Gastroesophageal sphincter (tissue), 4 donors: Measurements from ENCODE around the gene PCLO. TPM values are rescaled to one million over a fixed set of nuclear protein-coding genes. Genes with fewer than 3 reads are reported as not detected.

Experiments
- ATAC-seq: fragments of 150-250 bp; one replicate; pipeline ENCODE4 v1.9.1; 2016; ENCODE audit warnings: mild to moderate bottlenecking, moderate library complexity
- H3K27ac ChIP-seq, 4 donors: fragments of 200-600 bp; sonication (generic) in 3 of 4; 1 replicate in 3 of 4; 2 replicates in 1 of 4; pipeline ENCODE4 v1.5.1; 2016 to 2019
- H3K27me3 ChIP-seq: fragments of 200-600 bp; sonication (generic); one replicate; pipeline ENCODE4 v1.5.1; 2019
- H3K36me3 ChIP-seq, 2 donors: fragments of 200-600 bp; sonication (generic); one replicate each; pipeline ENCODE4 v1.5.1; 2019; ENCODE audit warnings: control low read depth in 1 of 2
- H3K4me1 ChIP-seq, 3 donors: fragments of 200-600 bp; sonication (generic); 1 replicate in 2 of 3; 2 replicates in 1 of 3; pipeline ENCODE4 v1.5.1; 2016 to 2019; ENCODE audit warnings: control low read depth in 2 of 3
- H3K4me3 ChIP-seq, 2 donors: fragments of 200-600 bp; sonication (generic); one replicate each; pipeline ENCODE4 v1.5.1; 2019; ENCODE audit warnings: mild to moderate bottlenecking in 1 of 2, moderate library complexity in 1 of 2
- H3K9me3 ChIP-seq, 3 donors: fragments of 200-600 bp; sonication (generic); one replicate each; pipeline ENCODE4 v1.5.1; 2017 to 2019; ENCODE audit warnings: control low read depth in 2 of 3
- CTCF ChIP-seq, 4 experiments: fragments of 200-600 bp in 2 of 4; fragments of 450-650 bp in 2 of 4; sonication (generic) in 1 of 4; IDR thresholded peaks; one replicate each; pipeline ENCODE4 v1.5.1; 2017 to 2019; ENCODE audit warnings: antibody characterized with exemption in 4 of 4, mild to moderate bottlenecking in 2 of 4, moderate library complexity in 2 of 4
- EP300 ChIP-seq: sonication (generic); formaldehyde crosslinking; IDR thresholded peaks from one replicate; pipeline ENCODE4 v1.6.1; 2017; ENCODE audit warnings: antibody characterized with exemption, mild to moderate bottlenecking
- POLR2A ChIP-seq, 2 donors: fragments of 450-650 bp; IDR thresholded peaks; one replicate each; pipeline ENCODE4 v1.6.1; 2017; ENCODE audit warnings: antibody characterized with exemption in 2 of 2, mild to moderate bottlenecking in 2 of 2, moderate library complexity in 1 of 2
- POLR2AphosphoS5 ChIP-seq: sonication (generic); formaldehyde crosslinking; IDR thresholded peaks from one replicate; pipeline ENCODE4 v1.6.1; 2017; ENCODE audit warnings: antibody characterized with exemption
- WGBS, 2 donors: methylation state at CpG; one replicate each; pipeline ENCODE4 v1.1.5; 2018; ENCODE audit warnings: low coverage in 1 of 2; 5-methylcytosine and 5-hydroxymethylcytosine counted together
- total RNA-seq, 4 donors: library from RNA; depleted of rRNA; stranded (reverse); fragments of >200 nt; gene quantifications; one replicate each; pipeline ENCODE4 v1.1.0, GENCODE V29; 2016

PCLO gene
- total RNA-seq, 4 donors from 2014 or later, result 1.2 to 2.3 (median 1.9) TPM

- TF ChIP-seq POLR2A (IDR thresholded peaks at IDR 0.05), result no peak
- TF ChIP-seq EP300, result no peak
Measured at GRCh38 chr7:83166781-83167180, 4.1 kb upstream of the PCLO start.

GRCh38 chr7:83161899-83162401 is 734 bp downstream of the PCLO start:
- Histone ChIP-seq H3K4me3 (peak overlapping the region; percentile 36 to 63), H3K36me3 (no peaks in the 10 kb centered on the region), H3K27ac (peak overlapping the region in 1 of 4 donors; percentile 75), H3K9me3 (no peaks in the 10 kb centered on the region), H3K27me3 (peaks cover 6% of the 10 kb centered on the region), H3K4me1 (peaks cover 0 to 16% (median 3%) of the 10 kb centered on the region in 3 donors)
- 5 to 12% methylated on average over 5 to 12 of the region's 17 CpGs for WGBS, 2 donors
- peak; percentile 5 for ATAC-seq
- TF ChIP-seq POLR2A (IDR thresholded peaks at IDR 0.05) (no peak), POLR2AphosphoS5 (no peak), EP300 (no peak), CTCF (IDR thresholded peaks at IDR 0.05) (no peak)

More at GRCh38 chr7:83166781-83167180, 4.1 kb upstream of the PCLO start:
- Histone ChIP-seq H3K4me3 (no peak overlapping the region), H3K9me3 (no peaks in the 10 kb centered on the region), H3K27me3 (peaks cover 6% of the 10 kb centered on the region), H3K4me1 (peaks cover 0 to 15% (median 3%) of the 10 kb centered on the region in 3 donors), H3K27ac (no peak overlapping the region), H3K36me3 (no peaks in the 10 kb centered on the region)
- 94 to 100% methylated on average over 1 of the region's 1 CpG for WGBS, 2 donors
- no peak for ATAC-seq

- Histone ChIP-seq H3K27ac (no peak overlapping the region), H3K4me3 (no peak overlapping the region), H3K4me1 (peaks cover 0 to 16% (median 3%) of the 10 kb centered on the region in 3 donors), H3K27me3 (peaks cover 6% of the 10 kb centered on the region), H3K36me3 (no peaks in the 10 kb centered on the region), H3K9me3 (no peaks in the 10 kb centered on the region)
- WGBS, 2 donors, result 53 to 60% methylated on average over 4 of the region's 4 CpGs
- no peak for TF ChIP-seq POLR2A (IDR thresholded peaks at IDR 0.05)
- no peak for TF ChIP-seq POLR2AphosphoS5
- no peak for TF ChIP-seq EP300
- TF ChIP-seq CTCF (IDR thresholded peaks at IDR 0.05), result no peak
- ATAC-seq, result no peak
Measured at GRCh38 chr7:83161186-83161585, 1.5 kb downstream of the PCLO start.

- H3K4me1 ChIP-seq, result peaks cover 0 to 16% (median 3%) of the 10 kb centered on the region in 3 donors
- no peaks in the 10 kb centered on the region for H3K9me3 ChIP-seq
- WGBS, 2 donors, result 95 to 98% methylated on average over 2 of the region's 2 CpGs
- H3K4me3 ChIP-seq, result no peak overlapping the region
- no peaks in the 10 kb centered on the region for H3K36me3 ChIP-seq
- TF ChIP-seq EP300 (no peak), CTCF (IDR thresholded peaks at IDR 0.05) (no peak), POLR2AphosphoS5 (no peak), POLR2A (IDR thresholded peaks at IDR 0.05) (no peak)
- no peak for ATAC-seq
- H3K27ac ChIP-seq, result no peak overlapping the region
- H3K27me3 ChIP-seq, result peaks cover 6% of the 10 kb centered on the region
Measured at GRCh38 chr7:83159731-83160130, 3.0 kb downstream of the PCLO start.

GRCh38 chr7:83156006-83156405 is 6.7 kb downstream of the PCLO start:
- Histone ChIP-seq H3K9me3 (no peaks in the 10 kb centered on the region), H3K27ac (no peak overlapping the region), H3K4me1 (no peaks in the 10 kb centered on the region), H3K4me3 (no peak overlapping the region), H3K36me3 (no peaks in the 10 kb centered on the region), H3K27me3 (no peaks in the 10 kb centered on the region)
- TF ChIP-seq CTCF (IDR thresholded peaks at IDR 0.05) (no peak), EP300 (no peak)
- WGBS, 2 donors, result 86 to 100% methylated on average over 1 to 3 of the region's 3 CpGs
- ATAC-seq, result no peak
